ENCODE measurements around the gene MDGA2.
"Not testable (repeated sequence)": the region's sequence is repeated elsewhere in the genome, so short reads cannot be mapped to it uniquely, and the experiment has no call there.

MDGA2 gene

GRCh38 chr14:47220096-47220495 is 455.3 kb downstream of the MDGA2 start:
- no peak for DNase-seq

- DNase-seq, result no peak
These were observed 464.1 kb downstream of the MDGA2 start for GRCh38 chr14:47211263-47211662.

- DNase-seq, result no peak
These were observed 465.3 kb downstream of the MDGA2 start for GRCh38 chr14:47210099-47210498.

- no peak for DNase-seq
These were observed 467.0 kb downstream of the MDGA2 start for GRCh38 chr14:47208434-47208833.

GRCh38 chr14:47207617-47208016 is 467.8 kb downstream of the MDGA2 start:
- DNase-seq, result no peak

GRCh38 chr14:47200740-47201139 is 474.7 kb downstream of the MDGA2 start:
- no peak for DNase-seq

GRCh38 chr14:47195582-47195981 is 479.8 kb downstream of the MDGA2 start:
- DNase-seq, result no peak

GRCh38 chr14:47194055-47194454 is 481.4 kb downstream of the MDGA2 start:
- DNase-seq, result no peak

GRCh38 chr14:47192203-47192602 is 483.2 kb downstream of the MDGA2 start:
- not testable (repeated sequence) for DNase-seq

GRCh38 chr14:47191700-47192099 is 483.7 kb downstream of the MDGA2 start:
- DNase-seq, result no peak

GRCh38 chr14:47189911-47190484 is 485.4 kb downstream of the MDGA2 start:
- DNase-seq, result no peak

- DNase-seq, result no peak
These were observed 488.9 kb downstream of the MDGA2 start for GRCh38 chr14:47186486-47186885.

GRCh38 chr14:47179906-47180305 is 495.5 kb downstream of the MDGA2 start:
- no peak for DNase-seq

GRCh38 chr14:47171896-47172295 is 503.5 kb downstream of the MDGA2 start:
- not testable (repeated sequence) for DNase-seq

- no peak for DNase-seq
These were observed 508.0 kb downstream of the MDGA2 start for GRCh38 chr14:47167402-47167801.

GRCh38 chr14:47155395-47155794 is 520.0 kb downstream of the MDGA2 start:
- no peak for DNase-seq

GRCh38 chr14:47154276-47154797 is 521.1 kb downstream of the MDGA2 start:
- no peak for DNase-seq

- DNase-seq, result no peak
These were observed 521.7 kb downstream of the MDGA2 start for GRCh38 chr14:47153746-47154145.

- no peak for DNase-seq
These were observed 525.1 kb downstream of the MDGA2 start for GRCh38 chr14:47150267-47150666.

- no peak for DNase-seq
These were observed 526.1 kb downstream of the MDGA2 start for GRCh38 chr14:47149326-47149725.

GRCh38 chr14:47148686-47149085 is 526.7 kb downstream of the MDGA2 start:
- DNase-seq, result no peak

GRCh38 chr14:47120645-47121044 is 554.8 kb downstream of the MDGA2 start:
- DNase-seq, result no peak

- DNase-seq, result no peak
These were observed 571.6 kb downstream of the MDGA2 start for GRCh38 chr14:47103771-47104170.

- DNase-seq, result no peak
These were observed 572.9 kb downstream of the MDGA2 start for GRCh38 chr14:47102472-47102871.

- DNase-seq, result no peak
These were observed 589.7 kb downstream of the MDGA2 start for GRCh38 chr14:47085678-47086077.
